ENCODE measurements around the gene PRG3.

GRCh38 chr11:57341250-57341808 lies 39.6 kb downstream of the PRG3 start:
- TF ChIP-seq CTCF (IDR thresholded peaks at IDR 0.05) (no peak), POLR2A (IDR thresholded peaks at IDR 0.05) (no peak)
